ENCODE results near the gene ARAP3. TPM values are rescaled to one million over a fixed set of nuclear protein-coding genes. Genes with fewer than 3 reads are reported as not detected.

The ARAP3 gene
- total RNA-seq, 2 experiments from 2014 or later, result 4.2 to 4.6 TPM

DNA sequence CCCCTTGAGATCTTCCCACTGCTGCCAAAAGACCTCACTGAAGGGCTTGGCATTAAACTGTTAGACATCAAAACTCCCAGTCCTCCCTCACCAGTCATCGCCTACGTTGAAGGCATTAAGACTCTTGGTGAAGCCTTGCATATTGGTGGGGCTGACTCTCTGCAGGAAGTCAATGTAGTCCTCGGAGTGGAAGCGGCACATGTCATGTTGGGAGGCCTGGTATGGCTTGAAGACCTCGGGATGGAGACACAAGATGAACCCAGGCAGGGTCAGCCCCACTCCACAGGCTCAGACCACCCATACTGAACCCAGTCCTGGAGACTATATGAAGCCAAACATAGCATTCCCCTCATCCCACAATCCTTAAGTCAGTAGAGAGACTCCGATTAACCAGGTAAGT, 47.3 kb downstream of the ARAP3 start:
- H3K4me1 Mint-ChIP-seq, result peaks cover 45% of the 10 kb centered on the region
- POLR2A ChIA-PET, result interaction anchor here (0.6 to 1.4 kb wide), 2 partner anchors 11 to 16 kb away, joined by 3 to 4 read pairs; partner anchors contain the start of gene DIAPH1
- no peak for DNase-seq
- H3K4me3 Mint-ChIP-seq, result peak overlapping the region; percentile 92
- H3K27me3 Mint-ChIP-seq, result no peaks in the 10 kb centered on the region
- no peak overlapping the region for H3K27ac Mint-ChIP-seq
- peaks cover 21% of the 10 kb centered on the region for H3K36me3 Mint-ChIP-seq (ENCODE audit: low read depth)
- CTCF ChIA-PET, result interaction anchor here (0.9 to 17.2 kb wide), 3 partner anchors 15 to 71 kb away, joined by 3 to 318 read pairs (median 24); partner anchors contain the start of gene DIAPH1
- H3K9me3 Mint-ChIP-seq, result no peaks in the 10 kb centered on the region

DNA sequence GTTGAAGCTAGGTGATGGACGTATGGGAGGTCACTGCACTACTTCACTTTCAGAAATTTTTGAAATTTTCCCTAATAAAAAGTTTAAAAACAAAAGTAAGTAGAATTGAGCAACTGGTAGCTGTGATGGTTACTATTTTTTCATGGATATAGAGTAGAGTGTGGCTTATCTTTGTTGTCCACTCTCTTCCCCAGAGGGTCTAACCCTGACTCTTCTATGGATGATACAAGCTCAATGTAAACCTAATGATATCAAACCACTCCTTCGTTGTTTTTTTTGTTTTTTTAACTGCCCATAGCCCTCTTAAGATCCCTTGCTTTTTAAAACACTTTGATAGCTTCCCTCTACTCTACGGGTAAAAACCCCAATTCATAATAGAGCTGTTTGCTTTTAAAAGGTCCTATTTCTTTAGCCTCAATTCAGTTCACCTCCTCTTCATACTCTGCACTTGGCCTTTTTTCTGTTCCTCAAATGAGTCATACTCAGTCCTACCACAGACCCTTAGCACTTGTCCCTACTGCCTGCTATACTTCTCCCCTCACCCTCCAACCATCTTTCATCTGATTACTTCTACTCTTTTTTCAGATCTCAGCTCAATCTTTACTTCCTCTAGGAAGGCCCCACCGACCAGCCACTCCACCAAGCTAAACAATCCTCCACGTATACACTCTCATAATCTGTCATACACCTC, 48.0 kb downstream of the ARAP3 start:
- H3K36me3 Mint-ChIP-seq (ENCODE audit: low read depth), result peaks cover 28% of the 10 kb centered on the region
- H3K4me1 Mint-ChIP-seq, result peaks cover 42% of the 10 kb centered on the region

DNA sequence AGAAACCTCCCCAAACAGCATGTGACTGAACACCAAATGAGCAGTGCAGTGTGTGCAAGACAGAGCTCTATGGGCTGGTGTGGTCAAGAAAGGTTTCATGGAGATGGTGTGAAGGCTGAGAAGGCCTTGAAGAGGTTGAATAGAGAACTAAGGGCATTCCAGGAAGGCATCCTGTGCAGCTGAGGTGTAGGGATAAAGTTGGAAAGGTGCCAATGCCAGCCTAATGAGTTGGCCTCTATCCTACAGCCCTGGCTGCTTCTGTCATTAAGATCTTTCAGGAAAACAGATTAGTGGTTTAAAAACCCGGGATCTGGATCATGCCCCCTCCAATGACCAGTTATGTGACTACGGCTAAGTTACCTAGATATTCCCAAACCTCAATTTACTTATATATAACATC, 49.4 kb downstream of the ARAP3 start:
- ChIA-PET POLR2A (no interaction called here), CTCF (interaction anchor here (4.7 to 17.2 kb wide), 2 partner anchors 13 to 41 kb away, joined by 40 to 318 read pairs; partner anchors contain the start of gene DIAPH1)
- H3K36me3 Mint-ChIP-seq (ENCODE audit: low read depth), result peaks cover 31% of the 10 kb centered on the region
- H3K27ac Mint-ChIP-seq, result no peak overlapping the region
- H3K4me1 Mint-ChIP-seq, result peaks cover 32% of the 10 kb centered on the region
- H3K9me3 Mint-ChIP-seq, result no peaks in the 10 kb centered on the region
- no peaks in the 10 kb centered on the region for H3K27me3 Mint-ChIP-seq
- H3K4me3 Mint-ChIP-seq, result no peak overlapping the region
- no peak for DNase-seq

More for the DNA sequence above, 48.0 kb downstream of the ARAP3 start:
- ChIA-PET POLR2A (no interaction called here), CTCF (interaction anchor here (1.0 to 17.2 kb wide), 2 partner anchors 15 to 42 kb away, joined by 3 to 318 read pairs; partner anchors contain the start of gene DIAPH1)
- peak overlapping the region; percentile 3 for H3K27ac Mint-ChIP-seq
- no peak for DNase-seq
- H3K4me3 Mint-ChIP-seq, result no peak overlapping the region
- H3K9me3 Mint-ChIP-seq, result no peaks in the 10 kb centered on the region
- no peaks in the 10 kb centered on the region for H3K27me3 Mint-ChIP-seq

DNA sequence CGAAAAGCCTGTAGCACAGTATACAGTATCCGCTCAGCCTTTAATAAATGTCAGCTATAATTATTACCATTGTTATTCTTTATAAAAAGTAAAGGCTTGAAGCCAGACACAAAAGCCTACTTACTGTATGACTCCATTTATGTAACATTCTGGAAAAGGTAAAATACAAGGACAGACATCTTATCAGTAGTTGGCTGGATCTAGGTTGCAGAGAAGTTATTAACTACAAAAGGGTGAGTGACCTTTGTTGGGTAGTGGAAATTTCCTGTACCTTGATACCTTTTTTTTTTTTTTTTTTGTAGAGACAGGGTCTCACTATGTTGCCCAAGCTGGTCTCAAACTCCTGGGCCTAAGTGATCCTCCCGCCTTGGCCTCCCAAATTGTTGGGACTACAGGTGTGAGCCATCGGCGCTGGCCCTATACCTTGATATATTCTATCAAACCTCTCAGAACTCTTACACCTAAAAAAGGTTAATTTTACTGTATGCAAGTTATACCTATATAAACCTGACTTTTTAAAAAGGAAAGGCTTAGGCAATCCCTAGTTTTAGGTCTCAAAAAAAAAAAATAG, 51.4 kb downstream of the ARAP3 start:
- no peak overlapping the region for H3K27ac Mint-ChIP-seq
- POLR2A ChIA-PET, result interaction anchor here (0.6 kb wide), 1 partner anchor 46 kb away, joined by 4 read pairs; no protein-coding TSS in a partner anchor
- no peaks in the 10 kb centered on the region for H3K27me3 Mint-ChIP-seq
- CTCF ChIA-PET, result interaction anchor here (0.7 to 17.2 kb wide), 6 partner anchors 11 to 67 kb away, joined by 3 to 318 read pairs (median 5); partner anchors contain the start of gene DIAPH1
- H3K36me3 Mint-ChIP-seq (ENCODE audit: low read depth), result peaks cover 42% of the 10 kb centered on the region
- no peak for DNase-seq
- no peaks in the 10 kb centered on the region for H3K9me3 Mint-ChIP-seq
- H3K4me1 Mint-ChIP-seq, result peaks cover 25% of the 10 kb centered on the region
- no peak overlapping the region for H3K4me3 Mint-ChIP-seq

DNA sequence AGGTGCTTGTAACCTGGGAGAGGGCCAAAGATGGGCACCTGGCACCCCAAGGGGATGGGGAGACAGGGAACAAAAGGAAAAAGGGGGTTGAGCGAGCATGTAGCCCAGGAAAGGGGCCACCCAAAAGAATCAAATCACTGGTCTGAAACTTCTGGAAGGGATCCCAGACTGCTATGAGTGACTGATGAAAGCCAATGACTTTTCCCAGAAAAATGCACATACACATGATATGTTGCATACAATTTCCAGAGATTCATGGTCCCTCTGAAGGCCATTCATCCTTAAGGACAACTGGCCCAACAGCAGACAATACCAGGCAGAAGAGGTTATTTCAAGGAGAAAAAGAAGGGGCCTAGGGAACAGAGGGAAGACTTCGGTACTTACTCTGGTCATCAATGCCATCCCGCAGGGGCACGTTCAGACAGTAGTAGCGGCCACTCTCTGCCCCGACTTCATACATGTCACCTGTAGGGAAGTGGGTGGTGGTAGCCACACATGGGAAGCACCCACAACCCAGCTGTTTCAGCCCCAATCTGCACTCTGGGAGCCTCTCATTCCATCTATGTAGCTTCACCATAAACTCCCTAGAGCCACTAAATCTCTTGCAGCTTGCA, 53.7 kb downstream of the ARAP3 start:
- no peak overlapping the region for H3K4me3 Mint-ChIP-seq

DNA sequence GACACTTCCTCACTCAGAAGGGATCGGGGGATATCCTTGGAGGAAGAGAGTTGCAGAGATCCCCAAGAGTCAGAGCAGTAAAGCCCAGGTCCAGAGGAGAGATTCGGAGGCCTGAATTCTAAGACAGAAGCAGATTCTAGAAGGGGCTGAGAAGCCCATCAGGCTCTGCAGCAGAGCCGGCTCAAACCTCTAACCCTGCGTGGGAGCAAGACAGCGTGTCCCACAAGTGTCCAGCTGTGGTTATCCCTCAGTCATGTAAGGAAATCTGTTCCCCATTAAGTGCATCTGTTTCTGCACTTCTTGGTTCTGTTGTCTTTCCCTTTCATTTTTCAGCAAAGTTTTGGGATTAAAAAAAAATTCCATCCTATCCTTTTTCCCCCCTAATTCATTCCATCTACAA, 58.4 kb downstream of the ARAP3 start:
- Mint-ChIP-seq H3K36me3 (ENCODE audit: low read depth) (peaks cover 44% of the 10 kb centered on the region), H3K4me1 (peaks cover 36% of the 10 kb centered on the region), H3K27me3 (no peaks in the 10 kb centered on the region), H3K4me3 (no peak overlapping the region), H3K27ac (peak overlapping the region; percentile 86), H3K9me3 (no peaks in the 10 kb centered on the region)
- DNase-seq, result no peak
- CTCF ChIA-PET, result interaction anchor here (0.5 to 14.1 kb wide), 4 partner anchors 13 to 1013 kb away, joined by 3 to 318 read pairs (median 93); partner anchors contain the start of genes HDAC3 and RELL2
- POLR2A ChIA-PET, result interaction anchor here (0.6 to 0.7 kb wide), 2 partner anchors 11 to 60 kb away, joined by 3 read pairs; no protein-coding TSS in a partner anchor

More for the DNA sequence above, 53.7 kb downstream of the ARAP3 start:
- no peaks in the 10 kb centered on the region for H3K9me3 Mint-ChIP-seq
- H3K27ac Mint-ChIP-seq, result no peak overlapping the region
- no peaks in the 10 kb centered on the region for H3K27me3 Mint-ChIP-seq
- H3K36me3 Mint-ChIP-seq (ENCODE audit: low read depth), result peaks cover 48% of the 10 kb centered on the region
- DNase-seq, result no peak
- peaks cover 16% of the 10 kb centered on the region for H3K4me1 Mint-ChIP-seq
- ChIA-PET CTCF (interaction anchor here (1.7 to 17.2 kb wide), 4 partner anchors 9 to 36 kb away, joined by 5 to 318 read pairs (median 23); partner anchors contain the start of genes DIAPH1, HDAC3 and RELL2), POLR2A (no interaction called here)

DNA sequence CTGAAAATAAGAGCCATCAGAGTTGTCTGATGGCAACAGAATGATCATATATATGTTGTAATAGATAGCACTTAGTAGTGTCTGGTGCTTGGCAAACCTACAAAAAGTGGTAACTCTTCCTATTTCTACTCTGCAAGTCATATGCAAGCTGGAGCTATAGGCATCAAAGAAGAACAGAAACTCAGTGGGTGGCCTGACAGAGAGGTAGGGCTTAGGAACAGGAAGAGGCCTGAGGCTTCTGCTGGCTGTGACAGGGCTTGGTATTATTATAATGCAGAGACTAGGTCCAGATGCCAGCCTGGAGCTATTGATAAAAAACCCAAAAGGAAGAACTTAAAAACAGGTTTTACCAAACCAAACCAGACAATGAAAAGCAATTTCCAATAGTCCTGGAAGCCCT, 58.8 kb downstream of the ARAP3 start:
- H3K4me1 Mint-ChIP-seq, result peaks cover 36% of the 10 kb centered on the region
- H3K27me3 Mint-ChIP-seq, result no peaks in the 10 kb centered on the region
- H3K9me3 Mint-ChIP-seq, result no peaks in the 10 kb centered on the region
- ChIA-PET POLR2A (interaction anchor here (0.7 kb wide), 1 partner anchor 59 kb away, joined by 3 read pairs; no protein-coding TSS in a partner anchor), CTCF (interaction anchor here (0.5 to 14.1 kb wide), 5 partner anchors 14 to 1013 kb away, joined by 3 to 318 read pairs (median 3); partner anchors contain the start of genes HDAC3 and RELL2)
- H3K27ac Mint-ChIP-seq, result peak overlapping the region; percentile 86
- H3K36me3 Mint-ChIP-seq (ENCODE audit: low read depth), result peaks cover 43% of the 10 kb centered on the region
- DNase-seq, result peak; percentile 47
- H3K4me3 Mint-ChIP-seq, result no peak overlapping the region

DNA sequence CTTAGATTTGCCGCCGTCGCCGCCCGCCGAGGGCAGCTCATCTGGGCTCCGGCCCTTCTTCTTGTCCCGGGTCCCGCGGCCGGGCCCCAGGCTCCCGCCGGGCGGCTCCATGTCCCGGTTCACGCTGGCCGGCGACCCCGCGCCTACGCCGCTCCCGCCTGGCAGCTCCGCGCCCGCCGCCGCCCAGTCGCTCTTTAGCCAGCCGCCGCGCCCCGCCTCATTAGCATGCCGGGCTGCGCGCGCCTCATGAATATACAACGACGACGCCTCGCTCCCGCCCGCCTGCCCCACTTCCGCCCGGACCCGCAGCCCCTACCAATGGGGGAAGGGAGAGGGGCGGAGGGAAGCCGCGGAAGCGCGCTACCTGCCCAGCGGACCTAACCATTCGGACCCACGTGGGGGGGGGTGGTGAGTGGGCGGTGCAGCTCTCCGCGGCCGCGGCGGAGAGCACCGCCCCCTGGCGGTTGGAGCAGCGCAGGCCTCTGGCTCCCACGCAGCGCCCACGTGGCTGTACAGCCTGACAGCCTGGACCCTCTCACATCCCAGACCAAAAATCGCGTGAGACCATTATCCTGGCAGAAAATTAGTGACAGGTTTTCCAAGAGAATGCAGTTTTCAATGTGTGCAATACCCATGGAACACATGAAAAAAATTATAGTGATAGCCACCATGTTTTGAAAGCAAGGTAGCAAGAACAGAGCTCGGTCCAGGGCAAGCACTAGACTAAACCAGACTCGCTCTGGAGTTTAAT, 63.1 kb downstream of the ARAP3 start, which contains the start of gene DIAPH1:
TSS of gene DIAPH1 (minus strand) at position 197 of the 751 bp plus-strand sequence. CDS start at position 111, 86 bp downstream.
- Mint-ChIP-seq H3K4me3 (peak within 1 kb of the TSS; percentile 99), H3K27me3 (no peaks in the 10 kb centered on the region), H3K36me3 (ENCODE audit: low read depth) (peaks cover 56% of the 10 kb centered on the region), H3K27ac (peak within 1 kb of the TSS; percentile 97), H3K9me3 (no peaks in the 10 kb centered on the region), H3K4me1 (peaks cover 59% of the 10 kb centered on the region)
- CTCF ChIA-PET, result interaction anchor here (0.5 to 14.1 kb wide), 33 partner anchors 11 to 350 kb away, joined by 3 to 318 read pairs (median 6); partner anchors contain the start of genes FCHSD1, HDAC3, PCDH12 and PCDHGA11
- POLR2A ChIA-PET, result interaction anchor here (0.9 to 1.8 kb wide), 2 partner anchors 17 to 27 kb away, joined by 4 to 19 read pairs; no protein-coding TSS in a partner anchor
- DNase-seq, result peak; percentile 97

DNA sequence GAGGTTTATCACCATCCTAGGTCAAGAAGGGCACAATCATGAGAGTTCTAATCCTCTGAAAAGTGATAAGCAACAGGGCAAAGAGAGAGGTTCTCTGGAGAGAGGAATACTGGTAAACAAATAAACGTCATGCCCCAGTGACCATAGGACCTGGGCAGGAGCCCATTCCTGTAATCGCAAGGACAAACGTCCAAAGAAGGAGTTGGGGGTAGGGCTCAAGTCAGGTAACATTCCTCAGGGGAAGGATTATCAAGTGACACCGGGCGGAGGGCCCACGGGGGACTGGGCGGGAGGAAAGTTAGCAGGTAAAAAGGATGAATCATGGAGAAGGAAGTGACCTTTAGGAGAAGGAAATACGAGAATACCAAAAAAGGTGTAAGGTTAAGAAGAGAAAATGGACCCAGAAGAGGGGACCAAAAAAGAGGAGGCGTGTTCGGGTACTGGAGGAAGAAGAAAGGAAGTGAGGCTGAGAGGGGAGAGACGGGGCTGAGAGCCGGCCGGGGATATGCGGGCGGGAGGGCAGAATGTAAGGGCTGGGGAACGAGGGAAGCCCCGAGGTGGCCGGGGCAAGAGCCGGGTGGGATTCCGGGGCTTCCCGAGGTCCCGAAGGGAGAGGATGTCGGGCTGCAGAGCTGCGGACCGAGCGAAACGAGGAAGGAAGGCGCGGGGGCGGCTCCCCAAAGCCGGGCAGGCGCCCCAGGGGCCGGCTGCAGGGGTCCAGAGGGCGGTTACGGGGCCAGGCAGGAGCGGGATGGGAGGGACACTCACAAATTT, 63.8 kb downstream of the ARAP3 start:
- POLR2A ChIA-PET, result interaction anchor here (0.9 to 1.8 kb wide), 2 partner anchors 17 to 26 kb away, joined by 4 to 19 read pairs; no protein-coding TSS in a partner anchor
- Mint-ChIP-seq H3K36me3 (ENCODE audit: low read depth) (peaks cover 56% of the 10 kb centered on the region), H3K27me3 (no peaks in the 10 kb centered on the region), H3K27ac (peak overlapping the region; percentile 97), H3K9me3 (no peaks in the 10 kb centered on the region), H3K4me3 (peak overlapping the region; percentile 99), H3K4me1 (peaks cover 57% of the 10 kb centered on the region)
- peak; percentile 52 for DNase-seq
- CTCF ChIA-PET, result interaction anchor here (0.7 to 14.1 kb wide), 32 partner anchors 10 to 351 kb away, joined by 3 to 318 read pairs (median 8); partner anchors contain the start of genes FCHSD1, HDAC3, PCDHGA11 and RELL2

DNA sequence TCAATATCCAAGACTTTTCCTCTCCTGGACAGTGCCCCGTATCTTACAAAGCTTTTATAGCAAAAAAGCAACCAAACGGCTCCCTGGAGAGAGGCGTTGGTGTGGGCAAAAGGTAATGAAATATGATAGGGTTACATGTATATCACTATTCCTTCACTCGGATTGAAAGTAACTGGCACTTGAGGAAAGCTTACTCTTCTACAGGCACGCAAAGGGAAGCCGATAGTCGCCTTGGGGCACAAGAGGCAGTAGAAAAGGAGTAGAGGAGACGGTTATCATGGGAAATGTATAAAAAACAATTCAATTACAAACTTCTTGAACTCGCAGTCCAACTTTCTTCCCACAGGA, 64.4 kb downstream of the ARAP3 start:
- Mint-ChIP-seq H3K4me3 (peak overlapping the region; percentile 99), H3K27me3 (no peaks in the 10 kb centered on the region), H3K9me3 (no peaks in the 10 kb centered on the region), H3K36me3 (ENCODE audit: low read depth) (peaks cover 58% of the 10 kb centered on the region), H3K4me1 (peaks cover 57% of the 10 kb centered on the region), H3K27ac (peak overlapping the region; percentile 97)
- POLR2A ChIA-PET, result interaction anchor here (0.6 kb wide), 1 partner anchor 26 kb away, joined by 4 read pairs; no protein-coding TSS in a partner anchor
- no peak for DNase-seq
- CTCF ChIA-PET, result interaction anchor here (1.0 to 14.1 kb wide), 9 partner anchors 12 to 54 kb away, joined by 3 to 318 read pairs (median 3); partner anchors contain the start of genes HDAC3 and RELL2

DNA sequence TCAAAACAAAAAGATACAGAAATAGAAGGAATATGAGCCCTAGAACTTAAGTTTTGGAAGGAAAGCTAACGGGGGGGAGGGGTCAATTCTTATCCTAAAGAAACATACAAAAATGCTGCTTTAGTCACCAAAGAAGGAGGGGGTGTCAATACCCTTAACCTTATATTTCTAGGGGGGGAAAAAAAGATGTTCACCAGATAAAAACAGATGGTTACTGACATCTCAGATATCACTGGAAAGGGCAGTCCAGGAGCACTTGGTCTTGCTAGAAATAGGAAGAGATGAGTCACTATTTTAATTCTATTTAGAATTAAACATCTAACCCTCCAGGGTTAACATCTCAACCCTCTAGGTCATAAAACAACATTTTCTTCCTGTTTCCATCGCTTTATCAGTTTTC, 64.9 kb downstream of the ARAP3 start:
- H3K9me3 Mint-ChIP-seq, result no peaks in the 10 kb centered on the region
- ChIA-PET POLR2A (interaction anchor here (0.6 kb wide), 1 partner anchor 25 kb away, joined by 4 read pairs; no protein-coding TSS in a partner anchor), CTCF (interaction anchor here (1.0 to 14.1 kb wide), 9 partner anchors 11 to 351 kb away, joined by 3 to 318 read pairs (median 4); partner anchors contain the start of genes HDAC3, RELL2 and RNF14)
- H3K27me3 Mint-ChIP-seq, result no peaks in the 10 kb centered on the region
- peaks cover 61% of the 10 kb centered on the region for H3K36me3 Mint-ChIP-seq (ENCODE audit: low read depth)
- no peak for DNase-seq
- peak overlapping the region; percentile 99 for H3K4me3 Mint-ChIP-seq
- H3K27ac Mint-ChIP-seq, result peak overlapping the region; percentile 97
- H3K4me1 Mint-ChIP-seq, result peaks cover 59% of the 10 kb centered on the region

All from activated CD4-positive, alpha-beta T cell treated with anti-CD3 and anti-CD28 coated beads, Interleukin-2, amount 10 ng/mL, durations not matched to agents 7 days and 5 days (primary cell).